GM12878 (cell line): ENCODE results near the gene GPN2. TPM values are rescaled to one million over a fixed set of nuclear protein-coding genes. Genes with fewer than 3 reads are reported as not detected.

ENCODE experiments used
- ATAC-seq: fragments of 200-7000 bp; cut with Tn5 transposase; 3 replicates; pipeline ENCODE4 v1.9.1; 2020; ENCODE audit warnings: mild to moderate bottlenecking, moderate library complexity
- BruUV-seq: library from RNA; stranded (reverse); fragments of 400-500 nt; replicated peaks from 2 replicates; lab custom pipeline; 2021; lab: Mats Ljungman, UMichigan
- CTCF ChIA-PET: fragments of 300-600 bp; sonication (Branson Sonifier 250); formaldehyde crosslinking; extraction: SDS; loops from one replicate; lab custom pipeline; 2021; ENCODE audit warnings: inconsistent platforms; lab: Yijun Ruan, JAX
- POLR2A ChIA-PET: fragments of 350-600 bp; formaldehyde crosslinking; extraction: SDS; loops from one replicate; lab custom pipeline; 2021; ENCODE audit warnings: inconsistent platforms; lab: Charles Lee
- RAD21 ChIA-PET: fragments of 300-600 bp; sonication (Branson Sonifier 250); formaldehyde crosslinking; loops from one replicate; lab custom pipeline; 2023; ENCODE audit warnings: antibody characterized with exemption; ENCODE audit not compliant: unreplicated experiment; lab: Charles Lee
- SMC1A ChIA-PET: fragments of 300-600 bp; sonication (Branson Sonifier 250); formaldehyde crosslinking; loops from one replicate; lab custom pipeline; 2023; ENCODE audit not compliant: unreplicated experiment, uncharacterized antibody; lab: Charles Lee
- DNase-seq: peaks from one replicate; pipeline ENCODE4 v3.0.0-alpha.2; 2011; ENCODE audit warnings: low read depth, low spot score
- FAIRE-seq: peaks from 3 replicates; lab custom pipeline; 2011; peaks lifted over from hg19 to GRCh38; lab: Jason Lieb, UNC
- H2AFZ ChIP-seq: 2 replicates; pipeline ENCODE4 v1.6.0; 2011; ENCODE audit warnings: low read depth, low read length, control low read depth; ENCODE audit not compliant: control insufficient read depth
- H3K27ac ChIP-seq: 2 replicates; pipeline ENCODE4 v1.5.1; 2011; ENCODE audit warnings: control low read depth; ENCODE audit not compliant: control insufficient read depth, insufficient read depth
- H3K27me3 ChIP-seq, 2 experiments: replicated peaks in 1 of 2; 2 replicates each; pipeline versions ENCODE4 v1.6.0 to v1.6.1; 2011; ENCODE audit warnings: low read length in 1 of 2; ENCODE audit not compliant: control insufficient read depth in 2 of 2, insufficient read depth in 2 of 2
- H3K36me3 ChIP-seq, 2 experiments: 2 replicates each; pipeline ENCODE4 v1.5.1; 2011; ENCODE audit warnings: low read length in 1 of 2; ENCODE audit not compliant: control insufficient read depth in 2 of 2, insufficient read depth in 2 of 2
- H3K4me1 ChIP-seq: 2 replicates; pipeline ENCODE4 v1.6.1; 2011; ENCODE audit warnings: mild to moderate bottlenecking, low read length, moderate library complexity, mixed read lengths; ENCODE audit not compliant: control insufficient read depth, insufficient read depth
- H3K4me2 ChIP-seq: 2 replicates; pipeline ENCODE4 v1.6.0; 2011; ENCODE audit warnings: control low read depth; ENCODE audit not compliant: control insufficient read depth, insufficient read depth
- H3K4me3 ChIP-seq: fragments of 200-600 bp; sonication (generic); 2 replicates; pipeline ENCODE4 v1.5.1; 2016
- H3K79me2 ChIP-seq: 2 replicates; pipeline ENCODE4 v1.6.0; 2011; ENCODE audit warnings: low read length; ENCODE audit not compliant: control insufficient read depth, insufficient read depth
- H3K9ac ChIP-seq: 2 replicates; pipeline ENCODE4 v1.8.0; 2011; ENCODE audit warnings: low read length, control low read depth, mixed read lengths; ENCODE audit not compliant: control insufficient read depth, insufficient read depth
- H3K9me3 ChIP-seq: replicated peaks from 3 replicates; pipeline ENCODE4 v1.5.1; 2011; ENCODE audit warnings: mild to moderate bottlenecking, low read length; ENCODE audit not compliant: control insufficient read depth, insufficient read depth
- H4K20me1 ChIP-seq: 2 replicates; pipeline ENCODE4 v1.6.0; 2011; ENCODE audit not compliant: control insufficient read depth, insufficient read depth
- ESRRA ChIP-seq: IDR thresholded peaks from 2 replicates; pipeline ENCODE4 v1.6.1; 2012; ENCODE audit warnings: mild to moderate bottlenecking, low read length, improper control_type of control experiment
- KDM1A ChIP-seq: fragments of 200-600 bp; sonication (generic); IDR thresholded peaks from 2 replicates; pipeline ENCODE4 v1.6.1; 2016; ENCODE audit warnings: borderline replicate concordance
- LARP7 ChIP-seq: fragments of 450-650 bp; IDR thresholded peaks from 2 replicates; pipeline ENCODE4 v1.6.1; 2017; ENCODE audit warnings: mild to moderate bottlenecking
- MXI1 ChIP-seq: fragments of 150-350 bp; IDR thresholded peaks from 2 replicates; pipeline ENCODE4 v1.6.1; 2011; ENCODE audit warnings: low read depth, mild to moderate bottlenecking, inconsistent platforms, low read length, improper control_type of control experiment
- NR2C1 ChIP-seq: fragments of 450-650 bp; IDR thresholded peaks from 2 replicates; pipeline ENCODE4 v1.6.1; 2017; ENCODE audit warnings: antibody characterized with exemption, mild to moderate bottlenecking, moderate library complexity
- POLR2A ChIP-seq: IDR thresholded peaks from 2 replicates; pipeline ENCODE4 v1.6.1; 2011; ENCODE audit warnings: low read depth, mild to moderate bottlenecking, low read length
- RUNX3 ChIP-seq: IDR thresholded peaks from 2 replicates; pipeline ENCODE4 v1.6.1; 2012; ENCODE audit warnings: low read length, inconsistent platforms
- ZNF274 ChIP-seq: IDR thresholded peaks from one replicate; pipeline ENCODE4 v1.8.0; 2011; ENCODE audit not compliant: insufficient read length, insufficient read depth
- ZSCAN29 ChIP-seq: fragments of 450-650 bp; IDR thresholded peaks from 2 replicates; pipeline ENCODE4 v1.6.1; 2017; ENCODE audit warnings: mild to moderate bottlenecking, moderate library complexity
- WGBS: methylation state at CpG from one replicate; pipeline ENCODE4 v1.1.6; 2016; ENCODE audit warnings: low lambda C conversion rate; ENCODE audit not compliant: insufficient replicate concordance, insufficient coverage; ENCODE audit errors: missing lambda C conversion rate; 5-methylcytosine and 5-hydroxymethylcytosine counted together
- in situ Hi-C: fragments of 300-500 bp; cut with MboI; formaldehyde crosslinking; loops from 9 replicates; pipeline ENCODE4 v1.14.3; 2018; ENCODE audit warnings: mixed read lengths
- intact Hi-C: fragments of 100-400 bp; cut with micrococcal nuclease; formaldehyde crosslinking; loops from one replicate; pipeline ENCODE4 v1.14.2; 2022; ENCODE audit not compliant: unreplicated experiment
- polyA plus RNA-seq, 11 experiments: library from polyadenylated mRNA; depleted of rRNA in 4 of 11; unstranded in 6 of 11; stranded (reverse) in 5 of 11; fragments of >200 nt; fragmentation: Nextera tagmentation in 4 of 11; fragmentation: Illumina TruSeq in 1 of 11; extraction: Ambion mirVana in 4 of 11; extraction: Trizol in 1 of 11; gene quantifications; 1 replicate in 1 of 11; 2 replicates in 10 of 11; pipeline versions ENCODE4 v1.2.1 to v1.2.3, GENCODE V29; 2011 to 2016; ENCODE audit warnings: inconsistent platforms in 2 of 11, missing spikeins in 2 of 11, low read depth in 1 of 11
- total RNA-seq, 4 experiments: library from RNA; depleted of rRNA in 3 of 4; stranded (reverse); fragments of >200 nt in 3 of 4; fragmentation: Illumina TruSeq in 1 of 4; extraction: Trizol in 1 of 4; gene quantifications; 2 replicates each; pipeline versions ENCODE4 v1.2.1 to v1.2.3, GENCODE V29; 2013 to 2021
- TF ChIP-seq, protein P1 (sequence below): fragments of 450-650 bp; IDR thresholded peaks from 2 replicates; pipeline ENCODE4 v1.6.1; 2017; ENCODE audit warnings: mild to moderate bottlenecking, low read depth, inconsistent platforms; ENCODE audit not compliant: poor library complexity, severe bottlenecking

GPN2 gene
- total and polyA plus RNA-seq, 10 of the 15 experiments (the other 5 are each of a cell fraction or from before 2014, with no cell fraction given): 8.3 to 61.4 (median 23.3) TPM

DNA sequence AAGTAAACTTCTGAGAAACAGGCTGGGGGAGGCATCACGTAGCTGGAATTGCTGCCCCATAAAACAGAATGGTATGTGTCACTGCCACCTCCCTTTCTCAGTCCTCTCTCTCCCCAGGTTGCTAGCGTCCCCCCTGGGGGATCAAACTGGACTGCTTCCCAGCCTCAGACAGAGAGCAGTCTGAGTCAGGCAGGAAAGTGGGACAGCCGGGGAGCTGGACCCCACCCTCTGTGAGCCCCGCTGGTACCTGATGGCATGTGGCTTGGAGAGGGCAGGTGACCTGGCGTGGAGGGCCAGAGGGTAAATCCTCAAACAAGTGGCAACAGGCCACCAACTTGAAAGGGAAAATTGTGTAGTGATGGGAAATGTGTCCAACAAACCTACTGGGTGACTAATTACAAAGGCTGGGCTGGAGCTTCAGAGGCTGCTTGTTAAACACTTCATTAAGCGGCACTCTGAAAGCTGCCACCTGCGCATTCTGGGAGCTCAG, 28.1 kb downstream of the GPN2 start:
- FAIRE-seq: no peak
- no peak overlapping the region for H3K4me2 ChIP-seq
- SMC1A ChIA-PET: interaction anchor here (2.3 kb wide), 1 partner anchor 24 kb away, joined by 7 read pairs; no protein-coding TSS in a partner anchor
- TF ChIP-seq ZNF274 (no peak), MXI1 (no peak), KDM1A (no peak), NR2C1 (no peak), POLR2A (no peak), LARP7 (no peak), ESRRA (no peak), RUNX3 (no peak), ZSCAN29 (no peak)
- TF ChIP-seq, protein P1, sequence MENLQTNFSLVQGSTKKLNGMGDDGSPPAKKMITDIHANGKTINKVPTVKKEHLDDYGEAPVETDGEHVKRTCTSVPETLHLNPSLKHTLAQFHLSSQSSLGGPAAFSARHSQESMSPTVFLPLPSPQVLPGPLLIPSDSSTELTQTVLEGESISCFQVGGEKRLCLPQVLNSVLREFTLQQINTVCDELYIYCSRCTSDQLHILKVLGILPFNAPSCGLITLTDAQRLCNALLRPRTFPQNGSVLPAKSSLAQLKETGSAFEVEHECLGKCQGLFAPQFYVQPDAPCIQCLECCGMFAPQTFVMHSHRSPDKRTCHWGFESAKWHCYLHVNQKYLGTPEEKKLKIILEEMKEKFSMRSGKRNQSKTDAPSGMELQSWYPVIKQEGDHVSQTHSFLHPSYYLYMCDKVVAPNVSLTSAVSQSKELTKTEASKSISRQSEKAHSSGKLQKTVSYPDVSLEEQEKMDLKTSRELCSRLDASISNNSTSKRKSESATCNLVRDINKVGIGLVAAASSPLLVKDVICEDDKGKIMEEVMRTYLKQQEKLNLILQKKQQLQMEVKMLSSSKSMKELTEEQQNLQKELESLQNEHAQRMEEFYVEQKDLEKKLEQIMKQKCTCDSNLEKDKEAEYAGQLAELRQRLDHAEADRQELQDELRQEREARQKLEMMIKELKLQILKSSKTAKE: no peak
- TF ChIP-seq, all 136 proteins: peak for 0
- ChIA-PET RAD21 (interaction anchor here (0.7 to 1.6 kb wide), 2 partner anchors 41 to 53 kb away, joined by 3 to 4 read pairs; no protein-coding TSS in a partner anchor), POLR2A (no interaction called here), CTCF (interaction anchor here (0.7 to 3.2 kb wide), 12 partner anchors 10 to 260 kb away, joined by 3 to 13 read pairs (median 4); no protein-coding TSS in a partner anchor)
- H3K27ac ChIP-seq: no peak overlapping the region
- H3K27me3 ChIP-seq: no peaks in the 10 kb centered on the region
- H3K4me3 ChIP-seq: no peak overlapping the region
- in situ Hi-C loops (no loop called here), intact Hi-C loops (no loop called here)
- WGBS: 70% methylated on average over 7 of the region's 7 CpGs
- no peak overlapping the region for H3K9ac ChIP-seq
- DNase-seq (no peak), ATAC-seq (no peak)
- H4K20me1 ChIP-seq: no peaks in the 10 kb centered on the region
- no peaks in the 10 kb centered on the region; the same call in 1 of the 2 replicates for H3K79me2 ChIP-seq
- H3K36me3 ChIP-seq: no peaks in the 10 kb centered on the region; a peak in 2 of 4 replicates
- BruUV-seq: no TSS peak
- H3K9me3 ChIP-seq: no peaks in the 10 kb centered on the region
- H2AFZ ChIP-seq: no peak overlapping the region
- H3K4me1 ChIP-seq: peaks cover 16% of the 10 kb centered on the region
